Tibial artery (tissue), 4 donors: ENCODE measurements around the gene UVRAG.

Experiments
- DNase-seq, 2 donors: peaks; one replicate each; pipeline ENCODE4 v3.0.0-alpha.2; 2019
- H3K27ac ChIP-seq, 2 donors: fragments of 200-600 bp; sonication (generic) in 1 of 2; 1 replicate in 1 of 2; 2 replicates in 1 of 2; pipeline ENCODE4 v1.5.1; 2018 to 2019; ENCODE audit warnings: mild to moderate bottlenecking in 1 of 2
- H3K27me3 ChIP-seq, 2 donors: fragments of 200-600 bp; sonication (generic) in 1 of 2; one replicate each; pipeline versions ENCODE4 v1.5.1 to v1.6.0; 2016 to 2019
- H3K36me3 ChIP-seq, 3 donors: fragments of 200-600 bp; sonication (generic) in 2 of 3; one replicate each; pipeline ENCODE4 v1.5.1; 2016 to 2019; ENCODE audit warnings: mild to moderate bottlenecking in 2 of 3
- H3K4me1 ChIP-seq, 4 donors: fragments of 200-600 bp; sonication (generic) in 2 of 4; 1 replicate in 3 of 4; 2 replicates in 1 of 4; pipeline ENCODE4 v1.5.1; 2016 to 2019
- H3K4me3 ChIP-seq, 2 donors: fragments of 200-600 bp; sonication (generic) in 1 of 2; 1 replicate in 1 of 2; 2 replicates in 1 of 2; pipeline ENCODE4 v1.5.1; 2018 to 2019; ENCODE audit warnings: mild to moderate bottlenecking in 2 of 2
- H3K9me3 ChIP-seq, 3 donors: fragments of 200-600 bp; sonication (generic) in 1 of 3; one replicate each; pipeline ENCODE4 v1.5.1; 2016 to 2019
- intact Hi-C: fragments of 100-400 bp; cut with DNase I; formaldehyde crosslinking; loops from one replicate; pipeline ENCODE4 v1.15.0; 2023; ENCODE audit warnings: low total_unique reads
- TF ChIP-seq, protein P1 (sequence below), 2 experiments: fragments of 200-600 bp in 1 of 2; fragments of 450-650 bp in 1 of 2; IDR thresholded peaks; one replicate each; pipeline ENCODE4 v1.5.1; 2017 to 2019; ENCODE audit warnings: antibody characterized with exemption in 2 of 2, mild to moderate bottlenecking in 1 of 2, moderate library complexity in 1 of 2

UVRAG gene

DNA sequence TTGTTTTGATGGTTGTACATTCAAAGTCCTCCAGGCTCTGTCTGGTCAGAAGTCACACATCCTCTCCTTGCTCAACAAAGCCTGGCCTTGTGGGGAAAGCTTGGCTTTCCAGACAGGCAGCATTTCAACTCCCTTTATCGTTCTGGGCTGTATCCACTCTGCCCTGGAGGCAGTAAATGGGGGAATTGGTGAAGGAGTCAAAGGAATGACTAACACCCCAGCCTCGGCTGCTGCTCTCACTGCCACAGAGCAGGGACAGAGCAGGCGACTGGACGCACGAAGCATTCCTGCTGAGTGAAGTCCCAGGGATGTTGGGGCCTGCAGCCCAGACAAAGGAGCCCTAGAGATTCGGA lies 338.5 kb downstream of the UVRAG start:
- peaks cover 0 to 10% (median 4%) of the 10 kb centered on the region in 4 donors for H3K4me1 ChIP-seq
- TF ChIP-seq, protein P1, sequence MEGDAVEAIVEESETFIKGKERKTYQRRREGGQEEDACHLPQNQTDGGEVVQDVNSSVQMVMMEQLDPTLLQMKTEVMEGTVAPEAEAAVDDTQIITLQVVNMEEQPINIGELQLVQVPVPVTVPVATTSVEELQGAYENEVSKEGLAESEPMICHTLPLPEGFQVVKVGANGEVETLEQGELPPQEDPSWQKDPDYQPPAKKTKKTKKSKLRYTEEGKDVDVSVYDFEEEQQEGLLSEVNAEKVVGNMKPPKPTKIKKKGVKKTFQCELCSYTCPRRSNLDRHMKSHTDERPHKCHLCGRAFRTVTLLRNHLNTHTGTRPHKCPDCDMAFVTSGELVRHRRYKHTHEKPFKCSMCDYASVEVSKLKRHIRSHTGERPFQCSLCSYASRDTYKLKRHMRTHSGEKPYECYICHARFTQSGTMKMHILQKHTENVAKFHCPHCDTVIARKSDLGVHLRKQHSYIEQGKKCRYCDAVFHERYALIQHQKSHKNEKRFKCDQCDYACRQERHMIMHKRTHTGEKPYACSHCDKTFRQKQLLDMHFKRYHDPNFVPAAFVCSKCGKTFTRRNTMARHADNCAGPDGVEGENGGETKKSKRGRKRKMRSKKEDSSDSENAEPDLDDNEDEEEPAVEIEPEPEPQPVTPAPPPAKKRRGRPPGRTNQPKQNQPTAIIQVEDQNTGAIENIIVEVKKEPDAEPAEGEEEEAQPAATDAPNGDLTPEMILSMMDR (IDR thresholded peaks at IDR 0.05) = no peak
- no peak for DNase-seq
- no peak overlapping the region for H3K27ac ChIP-seq
- no peaks in the 10 kb centered on the region for H3K27me3 ChIP-seq
- H3K36me3 ChIP-seq = no peaks in the 10 kb centered on the region
- H3K9me3 ChIP-seq = no peaks in the 10 kb centered on the region
- intact Hi-C loops = loop anchor here (2.0 kb wide), 1 partner anchor 257 kb away; no protein-coding TSS in a partner anchor
- no peak overlapping the region for H3K4me3 ChIP-seq

DNA sequence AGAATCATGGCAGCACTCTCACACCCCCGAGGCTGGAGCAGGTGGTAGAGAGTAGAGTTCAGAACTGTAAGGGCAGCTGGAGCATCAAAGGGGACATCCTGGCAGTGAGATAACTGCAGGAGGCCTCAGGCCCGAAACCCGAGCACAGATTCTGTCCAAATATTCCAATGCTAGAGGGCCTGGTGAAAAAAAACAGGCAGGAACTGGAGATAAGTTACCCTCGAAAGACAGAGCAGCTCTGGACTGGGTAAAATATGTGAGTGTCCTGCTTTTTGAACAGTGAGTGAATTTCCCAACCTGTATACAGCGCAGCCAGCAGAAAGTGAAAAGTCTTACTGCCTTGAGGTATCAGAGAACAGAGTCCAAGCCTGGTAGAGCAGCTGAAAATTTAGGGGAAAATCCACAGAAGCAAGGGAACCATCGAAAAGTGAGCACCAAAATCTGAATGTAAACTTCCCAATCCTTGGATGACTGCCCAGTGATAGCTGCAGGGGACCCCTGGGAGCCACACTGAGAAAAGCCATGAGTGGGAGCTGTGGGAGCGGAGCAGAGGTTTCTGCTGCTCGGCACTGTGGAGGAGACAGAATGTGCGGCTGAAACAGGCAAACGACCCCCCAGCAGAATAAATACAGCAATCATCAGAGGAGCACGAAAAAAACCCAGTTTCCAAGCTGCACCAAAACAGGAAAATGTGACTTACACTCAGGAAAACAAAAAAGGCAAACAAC lies 340.7 kb downstream of the UVRAG start:
- Histone ChIP-seq H3K9me3 (no peaks in the 10 kb centered on the region), H3K36me3 (no peaks in the 10 kb centered on the region), H3K27ac (no peak overlapping the region), H3K27me3 (no peaks in the 10 kb centered on the region), H3K4me3 (no peak overlapping the region), H3K4me1 (peaks cover 0 to 10% (median 4%) of the 10 kb centered on the region in 4 donors)
- TF ChIP-seq, protein P1 (IDR thresholded peaks at IDR 0.05) = no peak
- DNase-seq = no peak
- intact Hi-C loops = no loop called here

DNA sequence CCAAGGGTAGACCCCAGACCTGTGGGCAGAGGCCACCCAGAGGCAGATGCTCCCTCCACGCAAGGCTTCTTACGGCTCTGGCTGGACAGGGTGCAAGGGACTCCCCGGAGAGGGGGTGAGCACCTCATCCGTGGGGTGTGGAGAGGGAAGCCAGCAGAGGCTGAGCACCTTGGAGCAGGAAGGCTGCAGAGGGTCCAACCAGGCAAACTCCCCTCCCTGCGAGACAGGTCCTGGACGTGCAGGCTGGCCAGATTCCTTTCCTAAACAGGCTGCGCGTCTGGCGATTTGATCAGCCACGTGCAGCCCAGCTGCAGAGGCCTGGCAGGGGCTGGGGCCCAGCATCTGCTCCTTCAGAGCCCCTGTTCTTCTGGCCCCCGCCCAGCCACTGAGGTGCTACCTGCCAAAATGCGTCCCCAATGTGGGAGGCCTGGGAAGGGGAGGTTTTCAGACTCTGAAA lies 342.0 kb downstream of the UVRAG start:
- intact Hi-C loops = no loop called here
- Histone ChIP-seq H3K27me3 (peaks cover 0 to 5% of the 10 kb centered on the region in 2 donors), H3K4me3 (no peak overlapping the region), H3K9me3 (no peaks in the 10 kb centered on the region), H3K27ac (no peak overlapping the region), H3K36me3 (no peaks in the 10 kb centered on the region), H3K4me1 (peaks cover 0 to 17% (median 12%) of the 10 kb centered on the region in 4 donors)
- TF ChIP-seq, protein P1 (IDR thresholded peaks at IDR 0.05) = no peak
- DNase-seq = peak in 1 of 2 donors; percentile 57

DNA sequence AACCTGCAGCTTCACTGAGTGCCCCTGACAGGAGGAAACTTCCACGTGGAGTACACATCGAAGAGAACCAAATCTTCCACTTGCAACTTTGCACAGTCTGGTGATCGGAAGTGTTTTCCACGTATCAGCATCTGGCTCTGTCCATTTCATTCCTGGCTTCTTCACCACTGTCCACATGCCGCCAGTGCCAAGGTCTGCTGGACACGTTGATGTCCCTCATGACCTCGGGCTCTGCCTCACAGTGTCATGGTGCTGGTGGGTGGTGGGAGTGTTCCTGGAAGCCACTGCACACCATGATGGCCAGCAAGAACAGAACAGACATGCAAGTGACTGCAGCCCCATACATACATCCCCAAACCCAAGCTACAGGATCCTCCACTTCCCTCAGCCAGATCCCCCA lies 342.9 kb downstream of the UVRAG start:
- H3K4me1 ChIP-seq = peaks cover 0 to 11% (median 9%) of the 10 kb centered on the region in 4 donors
- no peaks in the 10 kb centered on the region for H3K36me3 ChIP-seq
- no peak overlapping the region for H3K4me3 ChIP-seq
- no peak overlapping the region for H3K27ac ChIP-seq
- DNase-seq = peak in 1 of 2 donors; percentile 51
- no peaks in the 10 kb centered on the region for H3K9me3 ChIP-seq
- H3K27me3 ChIP-seq = peaks cover 0 to 14% of the 10 kb centered on the region in 2 donors
- TF ChIP-seq, protein P1 (IDR thresholded peaks at IDR 0.05) = no peak
- intact Hi-C loops = no loop called here

GRCh38 chr11:76158394-76159302 lies 343.6 kb downstream of the UVRAG start:
- peaks cover 0 to 22% of the 10 kb centered on the region in 2 donors for H3K27me3 ChIP-seq
- peaks cover 0 to 11% (median 9%) of the 10 kb centered on the region in 4 donors for H3K4me1 ChIP-seq
- no peaks in the 10 kb centered on the region for H3K36me3 ChIP-seq
- H3K4me3 ChIP-seq = no peak overlapping the region
- no peak overlapping the region for H3K27ac ChIP-seq
- DNase-seq = peak in 1 of 2 donors; percentile 53
- no peaks in the 10 kb centered on the region for H3K9me3 ChIP-seq
- TF ChIP-seq, protein P1 (IDR thresholded peaks at IDR 0.05) = no peak
- intact Hi-C loops = no loop called here
